ENCODE data around the gene GPR107.

Gene GPR107

GRCh38 chr9:130147198-130147597 lies 93.5 kb downstream of the GPR107 start:
- Histone ChIP-seq H3K9me3 (no peaks in the 10 kb centered on the region), H3K27me3 (ENCODE audit: low read depth) (0 out of 2 replicates have a peak, but pooled peaks cover 7% of the 10 kb centered on the region), H3K4me1 (no peaks in the 10 kb centered on the region), H3K36me3 (replicated peaks) (no peaks in the 10 kb centered on the region), H3K4me3 (no peak overlapping the region)
- in situ Hi-C loops (cut with MboI; ENCODE audit: low sequenced_read_pairs) = no loop called here
- no peak for DNase-seq (ENCODE audit: low spot score in 2 of 2)

DNA sequence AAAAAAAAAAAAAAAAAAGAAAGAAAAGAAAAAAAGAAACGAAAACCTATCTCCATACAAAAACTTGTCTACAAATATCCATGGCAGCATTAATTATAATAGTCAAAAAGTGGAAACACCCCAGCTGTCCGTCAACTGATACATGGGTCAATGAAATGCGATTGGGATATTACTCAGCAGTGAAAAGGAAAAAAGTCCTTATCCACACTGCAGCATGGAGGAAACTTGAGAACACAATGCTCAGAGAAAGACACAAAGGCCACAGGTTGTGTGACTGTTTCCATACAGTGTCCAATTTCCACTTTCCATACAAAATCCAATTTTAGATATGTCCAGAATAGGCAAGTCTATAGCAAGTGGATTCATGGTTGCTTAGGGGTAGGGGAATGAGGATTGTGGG lies 94.2 kb downstream of the GPR107 start:
- no peak for DNase-seq (ENCODE audit: low spot score in 2 of 2)
- Histone ChIP-seq H3K9me3 (no peaks in the 10 kb centered on the region), H3K4me3 (no peak overlapping the region), H3K36me3 (replicated peaks) (no peaks in the 10 kb centered on the region), H3K4me1 (no peaks in the 10 kb centered on the region), H3K27me3 (ENCODE audit: low read depth) (0 out of 2 replicates have a peak, but pooled peaks cover 7% of the 10 kb centered on the region)
- in situ Hi-C loops (cut with MboI; ENCODE audit: low sequenced_read_pairs) = no loop called here

DNA sequence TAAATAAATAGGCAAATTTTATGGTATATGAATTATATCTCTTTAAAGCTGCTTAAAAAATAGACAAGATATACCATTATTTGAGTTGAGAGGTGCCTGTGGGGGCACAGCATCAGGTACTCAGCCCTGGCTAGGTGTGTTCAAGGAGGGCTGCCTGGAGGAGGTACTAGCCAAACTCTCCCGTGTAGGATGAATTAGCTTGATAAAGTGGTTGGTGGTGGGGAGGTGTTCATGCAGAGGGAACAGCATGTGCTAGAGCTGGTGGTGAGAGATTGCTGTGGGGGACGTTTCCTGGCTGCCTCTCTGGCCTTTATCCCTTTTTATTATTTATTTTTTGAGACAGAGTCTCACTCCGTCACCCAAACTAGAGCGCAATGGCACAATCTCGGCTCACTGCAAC lies 95.3 kb downstream of the GPR107 start:
- in situ Hi-C loops (cut with MboI; ENCODE audit: low sequenced_read_pairs) = no loop called here
- DNase-seq (ENCODE audit: low spot score in 2 of 2) = no peak
- Histone ChIP-seq H3K4me1 (peaks cover 4% of the 10 kb centered on the region), H3K9me3 (no peaks in the 10 kb centered on the region), H3K27me3 (ENCODE audit: low read depth) (0 out of 2 replicates have a peak, but pooled peaks cover 4% of the 10 kb centered on the region), H3K36me3 (replicated peaks) (no peaks in the 10 kb centered on the region), H3K4me3 (no peak overlapping the region)

- no peaks in the 10 kb centered on the region for H3K9me3 ChIP-seq
- no peak for DNase-seq (ENCODE audit: low spot score in 2 of 2)
- in situ Hi-C loops (cut with MboI; ENCODE audit: low sequenced_read_pairs) = no loop called here
- H3K4me1 ChIP-seq = peaks cover 4% of the 10 kb centered on the region
- no peak overlapping the region for H3K4me3 ChIP-seq
- no peaks in the 10 kb centered on the region for H3K36me3 ChIP-seq (replicated peaks)
- 0 out of 2 replicates have a peak, but pooled peaks cover 4% of the 10 kb centered on the region for H3K27me3 ChIP-seq (ENCODE audit: low read depth)
Observed at GRCh38 chr9:130149654-130150286, 96.1 kb downstream of the GPR107 start.

- H3K4me3 ChIP-seq = no peak overlapping the region
- H3K9me3 ChIP-seq = no peaks in the 10 kb centered on the region
Observed at GRCh38 chr9:130150779-130151382, 97.2 kb downstream of the GPR107 start.

GRCh38 chr9:130154816-130155215 lies 101.1 kb downstream of the GPR107 start:
- in situ Hi-C loops (cut with MboI; ENCODE audit: low sequenced_read_pairs) = no loop called here

More at GRCh38 chr9:130150779-130151382, 97.2 kb downstream of the GPR107 start:
- in situ Hi-C loops (cut with MboI; ENCODE audit: low sequenced_read_pairs) = no loop called here
- DNase-seq (ENCODE audit: low spot score in 2 of 2) = no peak
- Histone ChIP-seq H3K4me1 (peaks cover 4% of the 10 kb centered on the region), H3K27me3 (ENCODE audit: low read depth) (no peaks in the 10 kb centered on the region), H3K36me3 (replicated peaks) (no peaks in the 10 kb centered on the region)

DNA sequence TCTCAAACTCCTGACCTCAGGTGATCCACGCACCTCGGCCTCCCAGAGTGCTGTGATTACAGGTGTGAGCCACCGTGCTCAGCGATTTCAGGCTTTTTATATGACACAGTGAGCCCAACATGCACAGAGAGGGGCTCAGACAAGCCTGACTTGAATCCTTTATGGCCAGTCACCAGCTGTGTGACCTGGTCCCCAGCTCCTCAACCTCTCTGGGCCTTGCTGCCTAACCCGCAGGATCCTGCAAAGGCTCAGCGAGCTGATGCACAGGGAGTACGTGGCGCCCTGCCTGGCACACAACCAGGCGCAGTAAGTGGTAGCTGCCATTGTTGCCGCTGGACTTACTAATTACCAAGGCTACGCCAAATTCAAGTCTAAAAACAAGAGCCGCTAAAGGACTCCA lies 101.9 kb downstream of the GPR107 start:
- Histone ChIP-seq H3K4me3 (no peak overlapping the region), H3K9me3 (no peaks in the 10 kb centered on the region), H3K4me1 (peaks cover 4% of the 10 kb centered on the region), H3K27me3 (ENCODE audit: low read depth) (no peaks in the 10 kb centered on the region), H3K36me3 (replicated peaks) (no peaks in the 10 kb centered on the region)
- DNase-seq (ENCODE audit: low spot score in 2 of 2) = no peak
- in situ Hi-C loops (cut with MboI; ENCODE audit: low sequenced_read_pairs) = no loop called here

More at GRCh38 chr9:130154816-130155215, 101.1 kb downstream of the GPR107 start:
- Histone ChIP-seq H3K4me1 (peaks cover 4% of the 10 kb centered on the region), H3K27me3 (ENCODE audit: low read depth) (no peaks in the 10 kb centered on the region), H3K9me3 (no peaks in the 10 kb centered on the region), H3K36me3 (replicated peaks) (no peaks in the 10 kb centered on the region), H3K4me3 (no peak overlapping the region)
- DNase-seq (ENCODE audit: low spot score in 2 of 2) = no peak

- no peak for DNase-seq (ENCODE audit: low spot score in 2 of 2)
- no peaks in the 10 kb centered on the region for H3K36me3 ChIP-seq (replicated peaks)
- in situ Hi-C loops (cut with MboI; ENCODE audit: low sequenced_read_pairs) = no loop called here
- no peaks in the 10 kb centered on the region for H3K9me3 ChIP-seq
- H3K27me3 ChIP-seq (ENCODE audit: low read depth) = no peaks in the 10 kb centered on the region
- H3K4me3 ChIP-seq = no peak overlapping the region
- H3K4me1 ChIP-seq = peaks cover 4% of the 10 kb centered on the region
Observed at GRCh38 chr9:130156672-130157071, 103.0 kb downstream of the GPR107 start.

DNA sequence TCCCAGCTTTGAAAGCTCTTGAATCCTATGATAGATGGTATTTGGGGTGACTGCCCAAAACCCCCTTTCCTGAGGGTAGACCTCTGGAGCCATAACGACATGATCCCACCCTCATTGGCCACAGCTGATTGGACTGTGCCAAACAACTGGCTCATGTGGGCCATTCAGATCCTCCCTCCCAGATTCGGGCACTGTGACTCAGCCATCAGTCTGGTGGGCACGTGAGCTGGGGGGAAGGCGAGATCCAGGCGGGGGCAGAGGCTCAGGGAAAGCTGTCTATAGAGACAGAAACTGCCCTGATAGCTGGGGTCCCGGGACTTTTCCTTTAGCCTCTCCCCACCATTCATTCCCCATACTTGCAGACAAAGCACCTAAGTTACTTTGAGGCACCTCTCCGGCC lies 103.4 kb downstream of the GPR107 start:
- in situ Hi-C loops (cut with MboI; ENCODE audit: low sequenced_read_pairs) = no loop called here
- no peak for DNase-seq (ENCODE audit: low spot score in 2 of 2)
- H3K9me3 ChIP-seq = no peaks in the 10 kb centered on the region
- H3K4me1 ChIP-seq = peaks cover 4% of the 10 kb centered on the region
- H3K36me3 ChIP-seq (replicated peaks) = no peaks in the 10 kb centered on the region
- no peak overlapping the region for H3K4me3 ChIP-seq
- H3K27me3 ChIP-seq (ENCODE audit: low read depth) = no peaks in the 10 kb centered on the region

DNA sequence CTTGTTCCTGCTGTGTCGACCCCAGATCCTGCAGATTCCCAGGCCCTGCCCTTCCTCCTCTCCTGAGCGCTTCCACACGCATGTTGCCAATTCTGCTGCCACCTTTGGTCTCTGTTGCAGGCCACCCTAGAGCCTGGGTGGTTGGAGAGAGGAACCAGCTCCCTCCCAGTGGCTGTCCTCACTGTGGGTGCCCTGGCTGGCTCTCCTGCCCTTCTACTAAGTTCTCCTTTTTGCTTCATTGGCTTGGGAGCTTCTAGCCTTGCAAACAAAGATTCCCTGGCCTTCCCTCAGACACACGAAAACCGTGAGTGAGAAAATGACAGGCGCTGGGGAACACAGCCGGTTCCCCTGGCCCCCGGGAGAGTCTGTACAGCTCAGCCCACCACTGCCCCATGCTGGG lies 104.3 kb downstream of the GPR107 start:
- in situ Hi-C loops (cut with MboI; ENCODE audit: low sequenced_read_pairs) = no loop called here
- no peaks in the 10 kb centered on the region for H3K9me3 ChIP-seq
- H3K27me3 ChIP-seq (ENCODE audit: low read depth) = no peaks in the 10 kb centered on the region
- H3K36me3 ChIP-seq (replicated peaks) = no peaks in the 10 kb centered on the region
- no peak overlapping the region for H3K4me3 ChIP-seq
- no peak for DNase-seq (ENCODE audit: low spot score in 2 of 2)
- H3K4me1 ChIP-seq = peaks cover 4% of the 10 kb centered on the region

- H3K9me3 ChIP-seq = no peaks in the 10 kb centered on the region
- no peak overlapping the region for H3K4me3 ChIP-seq
- no peaks in the 10 kb centered on the region for H3K36me3 ChIP-seq (replicated peaks)
- in situ Hi-C loops (cut with MboI; ENCODE audit: low sequenced_read_pairs) = no loop called here
- H3K4me1 ChIP-seq = no peaks in the 10 kb centered on the region; the same call in 1 of the 2 replicates
- no peaks in the 10 kb centered on the region for H3K27me3 ChIP-seq (ENCODE audit: low read depth)
- no peak for DNase-seq (ENCODE audit: low spot score in 2 of 2)
Observed at GRCh38 chr9:130159057-130159456, 105.4 kb downstream of the GPR107 start.

DNA sequence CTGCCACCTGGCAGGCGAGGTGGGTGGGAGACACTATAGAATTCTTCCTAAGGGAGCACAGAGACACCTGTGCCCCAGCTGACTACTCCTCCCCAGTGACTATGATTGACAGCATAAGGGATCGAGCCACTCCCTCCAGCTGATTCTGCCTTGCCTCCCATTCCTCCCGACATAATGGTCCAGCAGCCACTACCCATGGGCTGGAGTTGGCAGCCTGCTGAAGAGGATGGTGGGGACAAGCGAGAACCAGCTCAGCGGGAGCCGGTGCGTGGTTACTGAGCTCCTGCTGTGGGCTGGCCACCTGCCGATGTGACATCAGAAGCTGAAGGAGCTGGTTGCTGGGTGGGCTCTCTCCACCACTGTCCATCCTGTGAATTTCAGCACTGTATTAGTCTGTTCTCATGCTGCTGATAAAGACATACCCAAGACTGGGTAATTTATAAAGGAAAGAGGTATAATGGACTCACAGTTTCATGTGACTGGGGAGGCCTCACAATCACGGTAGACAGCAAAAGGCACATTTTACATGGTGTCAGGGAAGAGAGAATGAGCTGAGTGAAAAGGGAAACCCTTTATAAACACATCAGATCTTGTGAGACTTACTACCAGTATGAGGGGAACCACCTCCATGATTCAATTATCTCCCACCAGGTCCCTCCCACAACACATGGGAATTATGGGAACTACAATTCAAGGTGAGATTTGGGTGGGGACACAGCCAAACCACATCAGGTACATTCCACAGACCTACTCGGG lies 106.4 kb downstream of the GPR107 start:
- H3K4me3 ChIP-seq = no peak overlapping the region
- H3K9me3 ChIP-seq = no peaks in the 10 kb centered on the region
- no peaks in the 10 kb centered on the region for H3K36me3 ChIP-seq (replicated peaks)
- no peaks in the 10 kb centered on the region for H3K4me1 ChIP-seq
- in situ Hi-C loops (cut with MboI; ENCODE audit: low sequenced_read_pairs) = no loop called here
- no peaks in the 10 kb centered on the region for H3K27me3 ChIP-seq (ENCODE audit: low read depth)
- DNase-seq (ENCODE audit: low spot score in 2 of 2) = no peak

GRCh38 chr9:130160862-130161470 lies 107.3 kb downstream of the GPR107 start:
- H3K4me1 ChIP-seq = no peaks in the 10 kb centered on the region
- no peaks in the 10 kb centered on the region for H3K36me3 ChIP-seq (replicated peaks)
- no peak for DNase-seq (ENCODE audit: low spot score in 2 of 2)
- H3K9me3 ChIP-seq = no peaks in the 10 kb centered on the region
- in situ Hi-C loops (cut with MboI; ENCODE audit: low sequenced_read_pairs) = no loop called here
- no peaks in the 10 kb centered on the region for H3K27me3 ChIP-seq (ENCODE audit: low read depth)
- no peak overlapping the region for H3K4me3 ChIP-seq

GRCh38 chr9:130165579-130165978 lies 111.9 kb downstream of the GPR107 start:
- no peak for DNase-seq (ENCODE audit: low spot score in 2 of 2)
- Histone ChIP-seq H3K4me3 (no peak overlapping the region), H3K9me3 (no peaks in the 10 kb centered on the region), H3K27me3 (ENCODE audit: low read depth) (no peaks in the 10 kb centered on the region), H3K36me3 (replicated peaks) (no peaks in the 10 kb centered on the region), H3K4me1 (no peaks in the 10 kb centered on the region)
- in situ Hi-C loops (cut with MboI; ENCODE audit: low sequenced_read_pairs) = no loop called here

Data from HAP-1 (cell line).